ENCODE results near the gene ALOXE3. TPM values are rescaled to one million over a fixed set of nuclear protein-coding genes. Genes with fewer than 3 reads are reported as not detected.

The ALOXE3 gene
- total and polyA plus RNA-seq, 4 donors, result not detected

- H3K4me3 ChIP-seq (ENCODE audit: low read depth in 1 of 3, low read length in 3 of 3), result no peak overlapping the region
- no peaks in the 10 kb centered on the region for H3K36me3 ChIP-seq (ENCODE audit: control insufficient read depth in 4 of 4, insufficient read depth in 3 of 4, low read depth in 1 of 4, low read length in 3 of 4)
- WGBS, result 87% methylated on average over 4 of the region's 4 CpGs
- no peaks in the 10 kb centered on the region for H3K4me1 ChIP-seq (ENCODE audit: control insufficient read depth in 4 of 4, insufficient read depth in 4 of 4, low read length in 3 of 4)
- H3K9ac ChIP-seq (ENCODE audit: low read depth in 1 of 2, low read length in 2 of 2), result no peak overlapping the region
- DNase-seq (ENCODE audit: low spot score), result no peak
- H3K9me3 ChIP-seq (ENCODE audit: control insufficient read depth in 4 of 4, low read length in 3 of 4), result no peaks in the 10 kb centered on the region
- peaks cover 0 to 3% (median 0%) of the 10 kb centered on the region in 4 donors for H3K27me3 ChIP-seq (ENCODE audit: control insufficient read depth in 4 of 4, insufficient read depth in 4 of 4, low read length in 3 of 4)
- TF ChIP-seq RAD21 (IDR thresholded peaks at IDR 0.05) (no peak), YY1 (IDR thresholded peaks at IDR 0.05) (no peak), RXRA (IDR thresholded peaks at IDR 0.05) (no peak), CTCF (IDR thresholded peaks at IDR 0.05; ENCODE audit: low read depth, low read length, missing input control) (no peak), TAF1 (conservative IDR thresholded peaks at IDR 0.05) (no peak), ZBTB33 (IDR thresholded peaks at IDR 0.05) (no peak), ATF3 (IDR thresholded peaks at IDR 0.05) (no peak), SP1 (IDR thresholded peaks at IDR 0.05) (no peak), JUND (IDR thresholded peaks at IDR 0.05) (no peak), FOXA2 (IDR thresholded peaks at IDR 0.05) (no peak), GABPA (IDR thresholded peaks at IDR 0.05 in 1 of 2, conservative IDR thresholded peaks at IDR 0.05 in 1 of 2) (no peak), EGR1 (IDR thresholded peaks at IDR 0.05; ENCODE audit: low read depth in 2 of 2) (no peak), FOXA1 (IDR thresholded peaks at IDR 0.05) (no peak), HNF4G (IDR thresholded peaks at IDR 0.05) (no peak), HNF4A (conservative IDR thresholded peaks at IDR 0.05) (no peak), MAX (IDR thresholded peaks at IDR 0.05) (no peak), NR2F2 (IDR thresholded peaks at IDR 0.05) (no peak)
- TF ChIP-seq, protein P1, sequence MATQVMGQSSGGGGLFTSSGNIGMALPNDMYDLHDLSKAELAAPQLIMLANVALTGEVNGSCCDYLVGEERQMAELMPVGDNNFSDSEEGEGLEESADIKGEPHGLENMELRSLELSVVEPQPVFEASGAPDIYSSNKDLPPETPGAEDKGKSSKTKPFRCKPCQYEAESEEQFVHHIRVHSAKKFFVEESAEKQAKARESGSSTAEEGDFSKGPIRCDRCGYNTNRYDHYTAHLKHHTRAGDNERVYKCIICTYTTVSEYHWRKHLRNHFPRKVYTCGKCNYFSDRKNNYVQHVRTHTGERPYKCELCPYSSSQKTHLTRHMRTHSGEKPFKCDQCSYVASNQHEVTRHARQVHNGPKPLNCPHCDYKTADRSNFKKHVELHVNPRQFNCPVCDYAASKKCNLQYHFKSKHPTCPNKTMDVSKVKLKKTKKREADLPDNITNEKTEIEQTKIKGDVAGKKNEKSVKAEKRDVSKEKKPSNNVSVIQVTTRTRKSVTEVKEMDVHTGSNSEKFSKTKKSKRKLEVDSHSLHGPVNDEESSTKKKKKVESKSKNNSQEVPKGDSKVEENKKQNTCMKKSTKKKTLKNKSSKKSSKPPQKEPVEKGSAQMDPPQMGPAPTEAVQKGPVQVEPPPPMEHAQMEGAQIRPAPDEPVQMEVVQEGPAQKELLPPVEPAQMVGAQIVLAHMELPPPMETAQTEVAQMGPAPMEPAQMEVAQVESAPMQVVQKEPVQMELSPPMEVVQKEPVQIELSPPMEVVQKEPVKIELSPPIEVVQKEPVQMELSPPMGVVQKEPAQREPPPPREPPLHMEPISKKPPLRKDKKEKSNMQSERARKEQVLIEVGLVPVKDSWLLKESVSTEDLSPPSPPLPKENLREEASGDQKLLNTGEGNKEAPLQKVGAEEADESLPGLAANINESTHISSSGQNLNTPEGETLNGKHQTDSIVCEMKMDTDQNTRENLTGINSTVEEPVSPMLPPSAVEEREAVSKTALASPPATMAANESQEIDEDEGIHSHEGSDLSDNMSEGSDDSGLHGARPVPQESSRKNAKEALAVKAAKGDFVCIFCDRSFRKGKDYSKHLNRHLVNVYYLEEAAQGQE (IDR thresholded peaks at IDR 0.05), result no peak
- no peak overlapping the region for H3K27ac ChIP-seq (ENCODE audit: low read depth in 1 of 2, low read length in 2 of 2)
Observed at GRCh38 chr17:8103549-8103948, 14.8 kb downstream of the ALOXE3 start.

Data from liver (tissue), 9 donors.